Measurements from ENCODE around the gene MPP2.

- TF ChIP-seq, protein P1, sequence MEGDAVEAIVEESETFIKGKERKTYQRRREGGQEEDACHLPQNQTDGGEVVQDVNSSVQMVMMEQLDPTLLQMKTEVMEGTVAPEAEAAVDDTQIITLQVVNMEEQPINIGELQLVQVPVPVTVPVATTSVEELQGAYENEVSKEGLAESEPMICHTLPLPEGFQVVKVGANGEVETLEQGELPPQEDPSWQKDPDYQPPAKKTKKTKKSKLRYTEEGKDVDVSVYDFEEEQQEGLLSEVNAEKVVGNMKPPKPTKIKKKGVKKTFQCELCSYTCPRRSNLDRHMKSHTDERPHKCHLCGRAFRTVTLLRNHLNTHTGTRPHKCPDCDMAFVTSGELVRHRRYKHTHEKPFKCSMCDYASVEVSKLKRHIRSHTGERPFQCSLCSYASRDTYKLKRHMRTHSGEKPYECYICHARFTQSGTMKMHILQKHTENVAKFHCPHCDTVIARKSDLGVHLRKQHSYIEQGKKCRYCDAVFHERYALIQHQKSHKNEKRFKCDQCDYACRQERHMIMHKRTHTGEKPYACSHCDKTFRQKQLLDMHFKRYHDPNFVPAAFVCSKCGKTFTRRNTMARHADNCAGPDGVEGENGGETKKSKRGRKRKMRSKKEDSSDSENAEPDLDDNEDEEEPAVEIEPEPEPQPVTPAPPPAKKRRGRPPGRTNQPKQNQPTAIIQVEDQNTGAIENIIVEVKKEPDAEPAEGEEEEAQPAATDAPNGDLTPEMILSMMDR (IDR thresholded peaks at IDR 0.05): peak in 11 of 12 donors; percentile 91 to 97 (median 95)
- no peak for TF ChIP-seq POLR2A (IDR thresholded peaks at IDR 0.05)
These were observed 28.8 kb downstream of the MPP2 start for GRCh38 chr17:43878260-43879175.
